ENCODE measurements around the gene ZNF74.

The ZNF74 gene

DNA sequence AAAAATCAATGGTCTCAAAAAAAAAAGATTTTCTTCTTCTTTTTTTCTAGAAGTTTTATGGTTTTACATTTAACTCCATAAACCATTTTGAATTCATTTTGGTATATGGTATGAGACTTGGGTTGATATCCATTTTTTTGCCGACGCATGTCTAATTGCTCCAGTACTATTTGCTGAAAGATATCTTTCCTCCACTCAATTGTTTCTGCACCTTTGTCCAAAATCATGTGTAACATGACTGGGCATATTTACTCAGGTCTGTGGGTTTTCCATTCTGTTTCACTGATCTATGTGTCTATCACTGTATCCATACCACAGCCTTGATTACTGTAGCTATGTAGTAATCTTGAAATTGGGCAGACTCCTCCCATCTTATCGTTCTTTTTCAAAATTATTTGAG, 59.3 kb downstream of the ZNF74 start:
- Histone ChIP-seq H3K27me3 (no peaks in the 10 kb centered on the region), H3K4me3 (ENCODE audit: low read depth in 1 of 2, low read length in 1 of 2) (no peak overlapping the region), H3K4me1 (ENCODE audit: control insufficient read depth in 1 of 2, insufficient read depth in 1 of 2, low read depth in 1 of 2, low read length in 1 of 2) (peaks cover 22 to 32% of the 10 kb centered on the region in 2 experiments), H3K9me3 (no peaks in the 10 kb centered on the region), H3K27ac (no peak overlapping the region), H3K36me3 (peaks cover 49% of the 10 kb centered on the region)
- TF ChIP-seq, protein P1, sequence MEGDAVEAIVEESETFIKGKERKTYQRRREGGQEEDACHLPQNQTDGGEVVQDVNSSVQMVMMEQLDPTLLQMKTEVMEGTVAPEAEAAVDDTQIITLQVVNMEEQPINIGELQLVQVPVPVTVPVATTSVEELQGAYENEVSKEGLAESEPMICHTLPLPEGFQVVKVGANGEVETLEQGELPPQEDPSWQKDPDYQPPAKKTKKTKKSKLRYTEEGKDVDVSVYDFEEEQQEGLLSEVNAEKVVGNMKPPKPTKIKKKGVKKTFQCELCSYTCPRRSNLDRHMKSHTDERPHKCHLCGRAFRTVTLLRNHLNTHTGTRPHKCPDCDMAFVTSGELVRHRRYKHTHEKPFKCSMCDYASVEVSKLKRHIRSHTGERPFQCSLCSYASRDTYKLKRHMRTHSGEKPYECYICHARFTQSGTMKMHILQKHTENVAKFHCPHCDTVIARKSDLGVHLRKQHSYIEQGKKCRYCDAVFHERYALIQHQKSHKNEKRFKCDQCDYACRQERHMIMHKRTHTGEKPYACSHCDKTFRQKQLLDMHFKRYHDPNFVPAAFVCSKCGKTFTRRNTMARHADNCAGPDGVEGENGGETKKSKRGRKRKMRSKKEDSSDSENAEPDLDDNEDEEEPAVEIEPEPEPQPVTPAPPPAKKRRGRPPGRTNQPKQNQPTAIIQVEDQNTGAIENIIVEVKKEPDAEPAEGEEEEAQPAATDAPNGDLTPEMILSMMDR (IDR thresholded peaks at IDR 0.05): no peak

DNA sequence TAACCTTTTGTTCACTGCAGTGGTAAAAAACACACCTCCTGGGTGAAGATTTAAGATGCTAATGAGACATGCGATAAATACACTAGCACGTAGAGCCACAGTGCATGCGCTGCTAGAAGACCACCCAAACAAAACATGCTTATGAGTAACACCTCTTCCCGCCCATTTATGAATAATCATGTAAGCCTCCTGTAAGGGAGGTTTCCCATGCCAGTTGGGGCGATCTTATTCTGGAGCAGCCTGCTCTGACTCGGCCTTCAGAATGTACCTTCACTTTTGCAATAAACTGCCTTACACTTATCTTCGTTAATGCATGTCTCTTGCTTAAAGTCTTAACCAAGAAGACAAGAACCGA, 61.7 kb downstream of the ZNF74 start:
- Histone ChIP-seq H3K4me3 (ENCODE audit: low read depth in 1 of 2, low read length in 1 of 2) (no peak overlapping the region), H3K27me3 (no peaks in the 10 kb centered on the region), H3K27ac (no peak overlapping the region), H3K4me1 (ENCODE audit: control insufficient read depth in 1 of 2, insufficient read depth in 1 of 2, low read depth in 1 of 2, low read length in 1 of 2) (peaks cover 22 to 32% of the 10 kb centered on the region in 2 experiments), H3K9me3 (no peaks in the 10 kb centered on the region), H3K36me3 (peaks cover 48% of the 10 kb centered on the region)
- TF ChIP-seq, protein P1 (IDR thresholded peaks at IDR 0.05): no peak

DNA sequence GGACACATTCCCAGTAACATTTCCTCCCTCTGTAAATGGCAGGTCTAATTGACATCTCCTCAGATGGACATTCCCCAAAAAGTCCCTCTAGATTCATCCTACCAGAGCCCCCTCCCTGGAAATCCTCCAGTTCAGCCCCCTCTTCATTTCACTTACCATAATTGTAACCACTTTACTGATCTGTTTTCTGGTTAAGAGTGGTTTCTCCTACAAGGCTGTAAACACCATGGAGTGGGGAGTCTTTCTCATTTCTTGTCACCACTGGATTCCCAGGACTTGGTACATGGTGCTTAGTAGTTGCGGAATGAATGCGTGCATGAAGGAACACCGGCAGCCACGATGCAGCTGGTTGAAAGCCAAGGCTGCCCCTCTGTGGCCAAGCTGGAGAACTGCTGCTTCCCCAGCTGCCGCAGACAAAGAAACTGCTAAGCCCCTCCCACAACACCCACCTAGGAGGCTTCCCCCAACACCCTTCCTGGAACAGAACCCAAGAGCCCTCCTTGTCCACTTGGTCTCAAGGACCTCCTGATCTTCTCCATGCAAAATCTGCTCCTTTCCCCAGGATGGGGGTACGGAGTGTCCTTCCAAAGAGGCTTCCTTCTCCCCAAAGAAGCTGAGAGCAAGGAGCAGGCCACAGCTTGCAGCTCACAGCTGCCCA, 62.2 kb downstream of the ZNF74 start:
- Histone ChIP-seq H3K4me3 (ENCODE audit: low read depth in 1 of 2, low read length in 1 of 2) (no peak overlapping the region), H3K36me3 (peaks cover 43% of the 10 kb centered on the region), H3K9me3 (no peaks in the 10 kb centered on the region), H3K4me1 (ENCODE audit: control insufficient read depth in 1 of 2, insufficient read depth in 1 of 2, low read depth in 1 of 2, low read length in 1 of 2) (peaks cover 22 to 32% of the 10 kb centered on the region in 2 experiments), H3K27me3 (no peaks in the 10 kb centered on the region), H3K27ac (peak overlapping the region; percentile 43)
- TF ChIP-seq, protein P1 (IDR thresholded peaks at IDR 0.05): peak; percentile 95

DNA sequence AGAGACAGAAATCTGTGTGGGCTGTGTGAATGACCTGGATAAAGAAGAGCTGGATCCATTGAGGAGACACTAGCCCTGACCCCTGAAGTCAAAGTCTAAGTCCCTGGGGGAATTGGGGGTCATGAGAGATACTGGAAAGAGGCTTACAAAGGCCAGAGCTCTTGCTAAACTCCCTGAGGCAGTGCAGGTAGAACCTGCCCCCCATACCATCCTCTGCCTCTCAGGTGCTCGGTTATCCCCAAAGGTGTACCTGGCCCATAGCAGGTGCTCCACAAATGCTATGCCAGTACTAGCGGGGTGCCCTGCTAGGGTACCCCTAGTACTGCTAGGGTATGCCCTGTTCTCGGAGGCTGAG, 62.7 kb downstream of the ZNF74 start:
- Histone ChIP-seq H3K4me1 (ENCODE audit: control insufficient read depth in 1 of 2, insufficient read depth in 1 of 2, low read depth in 1 of 2, low read length in 1 of 2) (peaks cover 22 to 35% of the 10 kb centered on the region in 2 experiments), H3K27me3 (no peaks in the 10 kb centered on the region), H3K9me3 (no peaks in the 10 kb centered on the region), H3K27ac (peak overlapping the region; percentile 43), H3K36me3 (peaks cover 38% of the 10 kb centered on the region), H3K4me3 (ENCODE audit: low read depth in 1 of 2, low read length in 1 of 2) (no peak overlapping the region)
- TF ChIP-seq, protein P1 (IDR thresholded peaks at IDR 0.05): no peak

DNA sequence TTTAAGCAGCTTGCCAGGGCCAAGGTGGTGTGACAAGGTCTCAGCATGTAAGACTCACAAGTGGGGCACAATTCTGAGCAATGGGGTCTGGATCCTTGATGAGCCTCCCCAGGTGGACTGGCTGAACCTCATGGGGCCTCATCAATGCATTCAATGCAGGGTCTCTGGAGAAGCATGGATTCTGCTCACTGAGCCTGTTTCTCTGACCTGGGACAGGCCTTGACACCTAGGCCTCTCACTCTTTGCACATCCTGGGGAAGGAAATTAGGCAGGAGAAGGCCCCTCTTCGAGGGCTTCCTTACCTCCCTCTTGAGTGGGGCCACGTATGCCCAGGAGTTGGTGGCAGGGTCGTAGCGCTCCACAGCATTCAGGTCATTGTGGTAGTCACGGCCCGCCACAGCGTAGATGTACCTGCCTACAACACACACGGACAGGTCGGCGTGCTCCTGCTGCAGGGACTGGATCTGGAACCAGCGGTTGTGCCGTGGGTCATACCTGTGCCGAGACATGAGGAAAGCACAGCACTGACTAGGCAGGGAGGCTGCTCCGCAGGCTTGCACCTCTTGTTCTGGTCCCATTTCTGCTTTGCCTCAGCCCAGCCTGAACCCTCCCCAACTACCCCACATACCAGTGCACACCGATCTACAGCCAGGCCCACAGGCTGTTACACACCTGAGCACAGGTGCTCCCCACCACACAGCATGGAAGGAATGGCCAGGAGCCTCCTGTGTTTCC, 63.7 kb downstream of the ZNF74 start:
- TF ChIP-seq, protein P1 (IDR thresholded peaks at IDR 0.05): no peak
- Histone ChIP-seq H3K36me3 (peaks cover 30% of the 10 kb centered on the region), H3K4me3 (ENCODE audit: low read depth in 1 of 2, low read length in 1 of 2) (no peak overlapping the region), H3K9me3 (no peaks in the 10 kb centered on the region), H3K27ac (no peak overlapping the region), H3K4me1 (ENCODE audit: control insufficient read depth in 1 of 2, insufficient read depth in 1 of 2, low read depth in 1 of 2, low read length in 1 of 2) (peaks cover 28 to 43% of the 10 kb centered on the region in 2 experiments), H3K27me3 (no peaks in the 10 kb centered on the region)
